Neural progenitor cell (in vitro differentiated cells): ENCODE measurements around the gene NPVF. TPM values are rescaled to one million over a fixed set of nuclear protein-coding genes. Genes with fewer than 3 reads are reported as not detected.

Experiments used
- DNase-seq: peaks from one replicate; pipeline ENCODE4 v3.0.0-alpha.2; 2016; ENCODE audit warnings: low spot score
- H2AFZ ChIP-seq: fragments of 200-600 bp; sonication (generic); replicated peaks from 2 replicates; pipeline ENCODE4 v1.6.1; 2016; ENCODE audit warnings: antibody characterized with exemption
- H3F3A ChIP-seq: fragments of 200-600 bp; sonication (generic); 2 replicates; pipeline ENCODE4 v1.6.1; 2016; ENCODE audit warnings: antibody characterized with exemption, low read depth
- H3K27ac ChIP-seq: fragments of 200-600 bp; sonication (generic); 2 replicates; pipeline ENCODE4 v1.5.1; 2016; ENCODE audit warnings: mild to moderate bottlenecking
- H3K27me3 ChIP-seq: fragments of 200-600 bp; sonication (generic); 2 replicates; pipeline ENCODE4 v1.6.1; 2016; ENCODE audit warnings: mild to moderate bottlenecking, moderate library complexity
- H3K36me3 ChIP-seq: fragments of 200-600 bp; sonication (generic); 2 replicates; pipeline ENCODE4 v1.5.1; 2016
- H3K4me1 ChIP-seq: fragments of 200-600 bp; sonication (generic); 2 replicates; pipeline ENCODE4 v1.6.1; 2016; ENCODE audit warnings: mixed run types
- H3K4me2 ChIP-seq: fragments of 200-600 bp; sonication (generic); 2 replicates; pipeline ENCODE4 v1.6.1; 2016
- H3K4me3 ChIP-seq: fragments of 200-600 bp; sonication (generic); 2 replicates; pipeline ENCODE4 v1.5.1; 2016
- H3K79me2 ChIP-seq: fragments of 200-600 bp; sonication (generic); 2 replicates; pipeline ENCODE4 v1.6.1; 2016; ENCODE audit warnings: low read depth
- H3K9ac ChIP-seq: fragments of 200-600 bp; sonication (generic); 2 replicates; pipeline ENCODE4 v1.6.1; 2016
- H3K9me3 ChIP-seq: fragments of 200-600 bp; sonication (generic); 2 replicates; pipeline ENCODE4 v1.5.1; 2016; ENCODE audit warnings: low read depth
- H4K20me1 ChIP-seq: fragments of 200-600 bp; sonication (generic); 2 replicates; pipeline ENCODE4 v1.6.1; 2016; ENCODE audit warnings: low read depth
- H3K27ac Mint-ChIP-seq: 3 replicates; pipeline ENCODE4 v1.8.0; 2021; ENCODE audit warnings: mixed read lengths
- H3K27me3 Mint-ChIP-seq: 2 replicates; pipeline ENCODE4 v1.8.0; 2022; ENCODE audit warnings: low read depth, mild to moderate bottlenecking, inconsistent platforms, moderate library complexity, mixed read lengths; ENCODE audit not compliant: insufficient read depth
- H3K36me3 Mint-ChIP-seq: 3 replicates; pipeline ENCODE4 v1.8.0; 2021; ENCODE audit warnings: mixed read lengths
- H3K4me1 Mint-ChIP-seq: 3 replicates; pipeline ENCODE4 v1.8.0; 2021; ENCODE audit warnings: mixed read lengths
- H3K4me3 Mint-ChIP-seq: 3 replicates; pipeline ENCODE4 v1.8.0; 2021; ENCODE audit warnings: mild to moderate bottlenecking, moderate library complexity, mixed read lengths
- H3K9me3 Mint-ChIP-seq: 3 replicates; pipeline ENCODE4 v1.8.0; 2020; ENCODE audit warnings: mixed read lengths
- EZH2 ChIP-seq: fragments of 200-600 bp; sonication (generic); IDR thresholded peaks from 2 replicates; pipeline ENCODE4 v1.6.1; 2017; ENCODE audit warnings: antibody characterized with exemption, mild to moderate bottlenecking, moderate library complexity
- EZH2phosphoT487 ChIP-seq: fragments of 200-600 bp; sonication (generic); IDR thresholded peaks from 2 replicates; pipeline ENCODE4 v1.6.1; 2017; ENCODE audit warnings: antibody characterized with exemption
- total RNA-seq: library from RNA; depleted of rRNA; stranded (reverse); fragments of >200 nt; gene quantifications from 2 replicates; pipeline ENCODE4 v1.2.3, GENCODE V29; 2015; ENCODE audit warnings: low replicate concordance
- TF ChIP-seq, protein P1 (sequence below): fragments of 200-600 bp; sonication (generic); IDR thresholded peaks from 2 replicates; pipeline ENCODE4 v1.5.1; 2017; ENCODE audit warnings: antibody characterized with exemption, mild to moderate bottlenecking

Gene NPVF
- total RNA-seq, 1 donor from 2014 or later, result not detected

DNA sequence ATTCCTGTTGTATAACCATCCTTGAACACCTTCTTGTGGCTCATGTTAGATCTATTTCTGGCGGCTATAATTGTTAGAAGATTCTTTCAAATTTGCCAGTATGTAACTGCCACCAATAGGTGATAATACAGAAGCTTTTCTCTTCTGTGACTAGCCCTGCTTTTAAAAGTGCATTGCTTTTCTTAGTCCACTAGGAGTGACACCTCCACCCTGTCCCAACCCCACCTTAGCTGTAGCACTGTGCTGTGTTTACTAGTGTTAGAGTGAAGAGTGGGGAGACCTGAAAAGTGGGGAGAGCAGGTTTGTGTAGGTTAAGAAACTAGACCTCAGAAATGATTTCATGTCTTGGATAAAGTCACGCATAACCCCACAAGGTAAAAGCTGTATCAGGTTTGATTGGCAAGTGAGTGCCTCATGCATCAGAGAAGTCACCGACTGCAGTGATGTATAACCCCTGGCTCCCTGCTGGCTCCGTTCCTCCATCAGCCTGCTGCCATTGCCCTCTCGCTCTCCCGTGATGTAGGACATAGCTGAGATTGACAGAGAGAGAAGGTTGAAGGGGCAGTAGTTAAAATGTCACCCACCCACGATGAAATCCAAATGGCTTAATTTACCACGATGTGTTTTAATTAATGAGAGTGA lies 12.5 kb downstream of the NPVF start:
- peaks cover 7% of the 10 kb centered on the region for H3K9me3 Mint-ChIP-seq
- Histone ChIP-seq H3K9ac (no peak overlapping the region), H3K9me3 (no peaks in the 10 kb centered on the region), H4K20me1 (no peaks in the 10 kb centered on the region), H3K27me3 (no peaks in the 10 kb centered on the region), H3K36me3 (no peaks in the 10 kb centered on the region), H3K4me2 (no peak overlapping the region), H3K79me2 (no peaks in the 10 kb centered on the region), H3K27ac (no peak overlapping the region), H3F3A (no peaks in the 10 kb centered on the region), H3K4me3 (no peak overlapping the region), H3K4me1 (no peaks in the 10 kb centered on the region), H2AFZ (peak overlapping the region; percentile 61)
- no peak overlapping the region for H3K27ac Mint-ChIP-seq
- no peaks in the 10 kb centered on the region for H3K4me1 Mint-ChIP-seq
- H3K4me3 Mint-ChIP-seq, result no peak overlapping the region
- DNase-seq, result no peak
- TF ChIP-seq EZH2phosphoT487 (no peak), EZH2 (no peak)
- TF ChIP-seq, protein P1, sequence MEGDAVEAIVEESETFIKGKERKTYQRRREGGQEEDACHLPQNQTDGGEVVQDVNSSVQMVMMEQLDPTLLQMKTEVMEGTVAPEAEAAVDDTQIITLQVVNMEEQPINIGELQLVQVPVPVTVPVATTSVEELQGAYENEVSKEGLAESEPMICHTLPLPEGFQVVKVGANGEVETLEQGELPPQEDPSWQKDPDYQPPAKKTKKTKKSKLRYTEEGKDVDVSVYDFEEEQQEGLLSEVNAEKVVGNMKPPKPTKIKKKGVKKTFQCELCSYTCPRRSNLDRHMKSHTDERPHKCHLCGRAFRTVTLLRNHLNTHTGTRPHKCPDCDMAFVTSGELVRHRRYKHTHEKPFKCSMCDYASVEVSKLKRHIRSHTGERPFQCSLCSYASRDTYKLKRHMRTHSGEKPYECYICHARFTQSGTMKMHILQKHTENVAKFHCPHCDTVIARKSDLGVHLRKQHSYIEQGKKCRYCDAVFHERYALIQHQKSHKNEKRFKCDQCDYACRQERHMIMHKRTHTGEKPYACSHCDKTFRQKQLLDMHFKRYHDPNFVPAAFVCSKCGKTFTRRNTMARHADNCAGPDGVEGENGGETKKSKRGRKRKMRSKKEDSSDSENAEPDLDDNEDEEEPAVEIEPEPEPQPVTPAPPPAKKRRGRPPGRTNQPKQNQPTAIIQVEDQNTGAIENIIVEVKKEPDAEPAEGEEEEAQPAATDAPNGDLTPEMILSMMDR, result no peak
- H3K27me3 Mint-ChIP-seq, result peaks cover 4% of the 10 kb centered on the region
- no peaks in the 10 kb centered on the region for H3K36me3 Mint-ChIP-seq

DNA sequence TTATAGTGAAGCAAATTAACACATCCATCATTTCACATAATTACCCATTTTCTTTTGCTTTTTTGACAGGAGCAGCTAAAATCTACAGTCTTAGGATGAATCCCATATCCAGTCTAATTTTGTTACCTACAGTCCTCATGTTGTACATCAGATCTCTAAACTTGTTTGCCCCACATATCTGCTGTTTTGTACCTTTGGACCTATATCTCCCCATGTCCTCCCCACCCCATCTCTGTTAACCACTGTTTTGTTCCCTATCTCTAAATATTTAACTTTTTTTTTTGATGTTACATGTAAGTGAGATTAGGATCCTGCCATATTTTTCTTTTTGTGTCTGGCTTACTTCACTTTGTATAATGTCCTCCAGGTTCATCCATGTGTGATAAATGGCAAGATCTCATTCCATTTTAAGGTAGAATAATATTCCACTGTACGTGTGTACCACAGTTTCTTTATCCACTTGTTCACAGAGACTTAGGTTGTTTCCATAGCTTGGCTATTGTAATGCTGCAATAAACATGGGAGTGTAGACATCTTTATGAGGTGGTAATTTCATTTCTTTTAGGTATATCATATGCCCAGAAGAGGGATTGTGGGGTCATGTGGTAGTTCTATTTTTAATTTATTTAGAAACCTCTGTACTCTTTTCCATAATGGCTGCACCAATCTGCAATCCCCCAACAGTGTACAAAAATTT lies 19.6 kb downstream of the NPVF start:
- no peak overlapping the region for H3K27ac ChIP-seq
- no peaks in the 10 kb centered on the region for H3F3A ChIP-seq
- no peak overlapping the region for H3K9ac ChIP-seq
- H4K20me1 ChIP-seq, result no peaks in the 10 kb centered on the region
- Mint-ChIP-seq H3K27ac (no peak overlapping the region), H3K4me3 (no peak overlapping the region), H3K9me3 (peaks cover 22% of the 10 kb centered on the region), H3K36me3 (no peaks in the 10 kb centered on the region), H3K4me1 (no peaks in the 10 kb centered on the region), H3K27me3 (peaks cover 6% of the 10 kb centered on the region)
- H2AFZ ChIP-seq, result no peak overlapping the region
- no peaks in the 10 kb centered on the region for H3K79me2 ChIP-seq
- no peak overlapping the region for H3K4me3 ChIP-seq
- H3K27me3 ChIP-seq, result no peaks in the 10 kb centered on the region
- no peak for DNase-seq
- no peak overlapping the region for H3K4me2 ChIP-seq
- no peaks in the 10 kb centered on the region for H3K36me3 ChIP-seq
- H3K4me1 ChIP-seq, result no peaks in the 10 kb centered on the region
- TF ChIP-seq EZH2phosphoT487 (no peak), EZH2 (no peak)
- TF ChIP-seq, protein P1, result no peak
- no peaks in the 10 kb centered on the region for H3K9me3 ChIP-seq

DNA sequence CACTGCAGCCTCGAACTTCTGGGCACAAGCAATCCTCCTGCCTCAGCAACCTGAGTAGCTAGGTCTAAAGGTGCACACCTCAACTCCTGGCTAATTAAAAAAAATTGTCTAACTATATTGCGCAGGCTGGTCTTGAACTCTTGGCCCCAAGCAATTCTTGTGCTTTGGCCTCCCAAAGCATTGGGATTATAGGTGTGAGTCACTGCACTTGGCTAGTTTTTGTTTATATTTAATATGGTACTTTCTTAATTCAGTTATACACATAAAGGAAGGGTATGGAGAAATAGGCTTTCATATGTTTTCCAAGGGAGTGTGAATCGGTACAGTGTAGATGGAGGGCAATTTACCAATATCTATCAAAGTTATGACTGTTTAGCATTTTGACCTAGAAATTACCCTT lies 20.4 kb downstream of the NPVF start:
- H3K79me2 ChIP-seq, result no peaks in the 10 kb centered on the region
- H3K9me3 ChIP-seq, result no peaks in the 10 kb centered on the region
- no peak overlapping the region for H3K9ac ChIP-seq
- no peaks in the 10 kb centered on the region for H4K20me1 ChIP-seq
- Mint-ChIP-seq H3K9me3 (peaks cover 22% of the 10 kb centered on the region), H3K4me1 (no peaks in the 10 kb centered on the region), H3K27me3 (peaks cover 6% of the 10 kb centered on the region), H3K4me3 (no peak overlapping the region), H3K36me3 (no peaks in the 10 kb centered on the region), H3K27ac (no peak overlapping the region)
- no peaks in the 10 kb centered on the region for H3K27me3 ChIP-seq
- H2AFZ ChIP-seq, result no peak overlapping the region
- no peak overlapping the region for H3K4me3 ChIP-seq
- H3K36me3 ChIP-seq, result no peaks in the 10 kb centered on the region
- H3K27ac ChIP-seq, result no peak overlapping the region
- H3K4me2 ChIP-seq, result no peak overlapping the region
- no peaks in the 10 kb centered on the region for H3F3A ChIP-seq
- H3K4me1 ChIP-seq, result no peaks in the 10 kb centered on the region
- TF ChIP-seq EZH2phosphoT487 (no peak), EZH2 (no peak)
- TF ChIP-seq, protein P1, result no peak
- no peak for DNase-seq
